Mucosa of stomach (tissue), 1 donor: Measurements from ENCODE around the gene USP38.

Experiments
- H3K27me3 ChIP-seq: one replicate; pipeline ENCODE4 v1.7.0; 2013; ENCODE audit warnings: mild to moderate bottlenecking, low read length; ENCODE audit not compliant: control insufficient read depth, insufficient read depth
- H3K36me3 ChIP-seq: one replicate; pipeline ENCODE4 v1.7.0; 2013; ENCODE audit warnings: low read length; ENCODE audit not compliant: control insufficient read depth, insufficient read depth
- H3K4me1 ChIP-seq: one replicate; pipeline ENCODE4 v1.7.0; 2013; ENCODE audit warnings: mild to moderate bottlenecking, low read length; ENCODE audit not compliant: control insufficient read depth, insufficient read depth
- H3K4me3 ChIP-seq: one replicate; pipeline ENCODE4 v1.7.0; 2013; ENCODE audit warnings: low read length
- H3K9ac ChIP-seq: one replicate; pipeline ENCODE4 v1.7.0; 2013; ENCODE audit warnings: mild to moderate bottlenecking, low read length, moderate library complexity
- H3K9me3 ChIP-seq: one replicate; pipeline ENCODE4 v1.7.0; 2013; ENCODE audit warnings: mild to moderate bottlenecking, low read length, moderate library complexity; ENCODE audit not compliant: control insufficient read depth
- donor health status: Pancreatic carcinoma.

Gene USP38

DNA sequence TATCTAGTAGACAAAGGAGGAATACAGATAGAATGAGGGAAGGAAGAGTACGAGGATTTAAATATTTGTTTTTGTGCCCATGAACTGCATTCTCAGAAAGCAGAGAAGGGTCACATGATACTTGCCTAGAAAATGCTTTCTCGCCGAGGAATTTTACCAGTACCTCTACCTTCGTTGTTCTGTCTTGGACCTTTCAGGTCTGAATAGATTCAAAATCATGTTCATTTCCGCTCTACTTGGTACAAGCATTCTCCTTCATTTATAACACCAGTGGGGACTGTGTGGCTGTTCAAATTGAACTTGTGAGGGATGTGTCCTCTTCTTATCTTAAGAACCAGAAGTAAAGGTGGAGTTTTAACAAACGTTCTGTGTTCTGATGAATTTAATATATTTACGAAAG, 1.9 kb downstream of the USP38 start:
- Histone ChIP-seq H3K4me3 (no peak overlapping the region), H3K27me3 (no peaks in the 10 kb centered on the region), H3K9ac (peak overlapping the region; percentile 94), H3K4me1 (peaks cover 15% of the 10 kb centered on the region), H3K36me3 (no peaks in the 10 kb centered on the region), H3K9me3 (no peaks in the 10 kb centered on the region)

DNA sequence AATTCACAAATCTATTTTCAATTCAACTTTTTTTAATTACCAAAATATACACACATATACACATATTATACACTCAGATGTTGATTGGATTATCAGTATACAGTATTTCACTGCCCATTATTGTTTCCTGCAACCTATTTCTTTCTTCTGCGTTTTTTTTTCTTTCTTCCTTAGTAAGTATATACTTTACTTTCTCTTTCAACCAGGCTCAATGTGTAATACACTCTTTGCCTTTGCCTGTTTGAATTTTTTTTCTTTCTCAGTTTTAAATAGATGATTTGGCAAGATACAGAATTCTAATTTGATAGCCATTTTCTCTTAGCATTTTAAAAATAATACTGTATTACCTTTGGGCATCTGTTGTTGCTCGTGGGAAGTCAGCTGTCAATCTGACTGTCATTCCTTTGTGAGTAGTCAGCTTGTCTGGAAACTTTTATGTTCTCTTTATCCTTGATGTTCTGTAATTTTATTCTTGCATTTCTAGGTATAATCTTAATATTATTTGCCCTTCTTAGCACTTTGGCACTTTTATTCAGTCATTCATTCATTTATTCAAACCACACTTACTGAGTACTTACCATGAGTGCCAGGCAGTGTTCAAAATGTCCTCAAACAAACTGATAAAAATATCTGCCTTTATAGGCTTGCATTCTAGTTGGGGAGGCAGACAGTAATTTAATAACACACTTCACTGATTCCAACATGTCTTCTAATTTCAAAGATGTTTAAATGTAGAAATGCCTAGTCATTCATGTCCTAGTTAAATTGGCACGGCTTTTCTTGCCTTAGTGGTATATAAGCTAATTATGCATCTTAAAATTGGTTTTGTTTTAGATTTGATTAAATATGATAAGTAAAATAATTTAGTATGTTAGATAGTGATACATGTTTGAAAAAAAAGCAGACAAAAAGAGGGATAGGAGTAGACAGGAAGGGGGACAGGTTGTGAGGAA, 3.7 kb downstream of the USP38 start:
- no peaks in the 10 kb centered on the region for H3K9me3 ChIP-seq
- no peaks in the 10 kb centered on the region for H3K27me3 ChIP-seq
- H3K4me1 ChIP-seq = peaks cover 12% of the 10 kb centered on the region
- H3K36me3 ChIP-seq = no peaks in the 10 kb centered on the region
- H3K9ac ChIP-seq = peak overlapping the region; percentile 20
- no peak overlapping the region for H3K4me3 ChIP-seq

DNA sequence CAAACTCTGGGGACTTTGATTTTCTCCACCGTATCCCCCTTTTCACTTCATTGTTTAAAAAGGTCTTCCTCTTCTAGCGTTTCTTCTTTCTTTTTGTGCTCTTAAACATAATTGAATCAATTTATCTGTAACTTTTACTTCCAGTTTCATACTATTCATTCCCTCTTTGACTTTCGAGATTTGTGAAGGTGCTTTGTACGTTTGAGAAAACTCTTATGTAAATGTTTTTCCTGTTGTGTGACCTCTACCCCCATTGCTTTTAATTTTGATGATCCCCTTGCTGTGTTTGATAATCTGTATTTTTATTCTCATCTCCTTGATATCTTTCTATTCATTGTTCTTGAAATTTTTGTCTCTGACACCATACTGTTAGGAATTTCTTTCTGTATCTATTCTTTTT, 4.8 kb downstream of the USP38 start:
- no peaks in the 10 kb centered on the region for H3K9me3 ChIP-seq
- H3K9ac ChIP-seq = no peak overlapping the region
- H3K4me1 ChIP-seq = peaks cover 8% of the 10 kb centered on the region
- H3K27me3 ChIP-seq = no peaks in the 10 kb centered on the region
- no peaks in the 10 kb centered on the region for H3K36me3 ChIP-seq
- H3K4me3 ChIP-seq = no peak overlapping the region

DNA sequence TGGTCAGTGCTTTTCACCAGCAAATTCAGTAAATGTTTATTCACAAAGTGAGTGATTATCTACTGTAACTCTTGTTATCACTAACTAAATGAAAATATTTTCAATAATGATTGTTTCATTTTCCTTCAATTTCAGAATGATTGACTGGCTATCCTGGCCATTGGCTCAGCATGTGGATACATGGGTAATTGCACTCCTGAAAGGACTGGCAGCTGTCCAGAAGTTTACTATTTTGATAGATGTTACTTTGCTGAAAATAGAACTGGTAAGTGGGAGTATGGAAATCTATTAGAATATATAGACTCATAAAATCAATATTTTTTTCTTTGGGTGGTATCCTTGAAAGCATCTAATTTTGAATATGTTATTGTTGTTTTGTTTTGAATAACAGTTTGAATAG, 10.9 kb downstream of the USP38 start:
- peaks cover 8% of the 10 kb centered on the region for H3K36me3 ChIP-seq
- no peak overlapping the region for H3K9ac ChIP-seq
- H3K27me3 ChIP-seq = no peaks in the 10 kb centered on the region

DNA sequence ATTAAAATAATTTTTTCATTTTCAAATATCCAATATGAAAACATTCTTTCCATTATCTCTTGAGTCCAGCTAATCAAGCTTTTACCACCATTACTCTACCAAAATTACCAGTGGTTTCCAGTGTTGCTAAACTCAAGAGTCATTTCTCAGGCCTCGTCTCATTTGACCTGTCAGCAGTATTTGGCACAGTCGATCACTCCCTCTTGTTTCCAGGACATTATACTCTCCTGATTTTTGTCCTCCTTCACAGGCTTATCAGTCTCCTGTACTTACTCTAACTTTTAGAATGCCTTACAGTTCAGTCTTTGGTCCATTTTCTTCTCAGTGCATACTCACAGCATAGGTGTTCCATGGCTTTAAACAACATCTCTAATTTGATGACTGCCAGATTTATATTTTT, 11.6 kb downstream of the USP38 start:
- peaks cover 8% of the 10 kb centered on the region for H3K36me3 ChIP-seq
- no peaks in the 10 kb centered on the region for H3K4me1 ChIP-seq
- H3K9ac ChIP-seq = no peak overlapping the region
- no peak overlapping the region for H3K4me3 ChIP-seq
- no peaks in the 10 kb centered on the region for H3K27me3 ChIP-seq
- H3K9me3 ChIP-seq = no peaks in the 10 kb centered on the region

More for the DNA sequence above, 10.9 kb downstream of the USP38 start:
- H3K4me1 ChIP-seq = no peaks in the 10 kb centered on the region
- H3K4me3 ChIP-seq = no peak overlapping the region
- no peaks in the 10 kb centered on the region for H3K9me3 ChIP-seq

DNA sequence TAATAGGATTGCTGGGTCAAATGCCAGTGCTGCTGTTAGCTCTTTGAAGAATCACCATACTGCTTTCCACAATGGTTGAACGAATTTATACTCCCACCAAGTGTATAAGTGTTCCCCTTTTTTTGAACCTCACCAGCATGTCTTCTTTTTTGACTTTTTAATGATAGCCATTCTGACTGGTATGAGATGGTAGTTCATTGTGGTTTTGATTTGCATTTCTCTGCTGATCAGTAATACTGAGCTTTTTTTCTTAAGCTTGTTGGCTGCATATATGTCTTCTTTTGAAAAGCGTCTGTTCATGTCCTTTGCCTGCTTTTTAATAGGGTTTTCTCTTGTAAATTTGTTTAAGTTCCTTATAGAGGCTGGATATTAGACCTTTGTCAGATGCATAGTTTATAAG, 14.8 kb downstream of the USP38 start:
- Histone ChIP-seq H3K27me3 (no peaks in the 10 kb centered on the region), H3K9ac (no peak overlapping the region), H3K9me3 (no peaks in the 10 kb centered on the region), H3K4me3 (no peak overlapping the region), H3K4me1 (no peaks in the 10 kb centered on the region), H3K36me3 (peaks cover 8% of the 10 kb centered on the region)

DNA sequence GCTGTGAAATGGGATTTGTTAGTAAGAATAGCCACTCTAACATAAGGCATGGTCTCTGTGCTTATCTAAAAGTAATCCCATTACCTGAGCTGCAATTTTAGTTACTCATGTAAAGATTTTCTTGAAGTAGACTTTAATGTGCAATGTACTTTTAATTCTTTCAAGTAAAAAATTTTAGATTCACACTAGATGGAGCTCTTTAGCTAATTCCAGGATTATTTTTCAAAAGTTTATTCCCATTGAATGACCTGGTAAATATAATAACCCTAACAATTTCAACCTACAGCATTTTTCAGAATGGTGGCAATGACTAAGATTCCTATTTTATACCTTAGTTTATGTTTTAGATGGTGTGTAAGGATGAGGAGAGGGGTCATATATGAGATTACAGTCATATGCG, 18.1 kb downstream of the USP38 start:
- H3K27me3 ChIP-seq = no peaks in the 10 kb centered on the region
- no peaks in the 10 kb centered on the region for H3K36me3 ChIP-seq

DNA sequence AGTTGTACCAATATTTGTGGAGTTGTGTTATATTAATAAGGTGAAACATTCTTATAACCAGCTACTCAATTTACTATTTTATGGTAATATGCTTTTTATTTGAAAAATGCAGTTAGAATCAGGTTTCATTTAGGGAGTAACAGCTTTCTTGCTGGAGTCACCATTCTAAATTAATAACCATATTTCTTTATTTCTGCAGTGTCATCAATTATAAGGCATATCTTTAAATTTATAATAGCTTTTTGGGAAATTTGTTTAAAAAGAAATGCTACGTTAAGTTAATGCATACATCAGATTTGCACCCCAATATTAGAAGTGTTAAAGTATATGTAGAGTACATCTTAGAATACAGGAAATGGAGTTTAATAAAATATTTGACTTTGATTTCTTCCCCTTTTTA, 18.9 kb downstream of the USP38 start:
- H3K9me3 ChIP-seq = no peaks in the 10 kb centered on the region
- no peaks in the 10 kb centered on the region for H3K4me1 ChIP-seq
- no peaks in the 10 kb centered on the region for H3K36me3 ChIP-seq
- no peaks in the 10 kb centered on the region for H3K27me3 ChIP-seq
- no peak overlapping the region for H3K9ac ChIP-seq
- H3K4me3 ChIP-seq = no peak overlapping the region

More for the DNA sequence above, 18.1 kb downstream of the USP38 start:
- no peak overlapping the region for H3K4me3 ChIP-seq
- no peaks in the 10 kb centered on the region for H3K9me3 ChIP-seq
- H3K9ac ChIP-seq = no peak overlapping the region
- no peaks in the 10 kb centered on the region for H3K4me1 ChIP-seq

DNA sequence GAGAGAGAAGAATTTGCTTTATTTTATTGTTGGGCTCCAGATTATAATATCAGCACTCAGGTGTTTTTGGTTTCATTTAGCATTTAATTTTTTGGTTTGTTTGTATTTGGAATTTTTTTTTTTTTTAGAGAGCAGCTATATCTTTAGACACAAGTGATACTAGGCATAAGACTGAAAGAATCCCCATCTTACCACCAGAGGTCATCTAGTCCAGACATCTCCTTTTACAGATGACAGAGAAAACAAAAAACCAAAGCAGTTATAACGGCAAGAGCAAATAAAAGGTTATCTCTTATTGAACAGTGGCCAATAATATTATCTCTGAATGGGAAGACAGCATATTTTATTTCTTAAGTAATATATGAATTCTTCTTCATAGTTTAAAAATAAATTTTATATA, 22.8 kb downstream of the USP38 start:
- no peak overlapping the region for H3K4me3 ChIP-seq
- no peaks in the 10 kb centered on the region for H3K27me3 ChIP-seq
- H3K36me3 ChIP-seq = no peaks in the 10 kb centered on the region
- no peaks in the 10 kb centered on the region for H3K4me1 ChIP-seq
- no peak overlapping the region for H3K9ac ChIP-seq
- no peaks in the 10 kb centered on the region for H3K9me3 ChIP-seq

DNA sequence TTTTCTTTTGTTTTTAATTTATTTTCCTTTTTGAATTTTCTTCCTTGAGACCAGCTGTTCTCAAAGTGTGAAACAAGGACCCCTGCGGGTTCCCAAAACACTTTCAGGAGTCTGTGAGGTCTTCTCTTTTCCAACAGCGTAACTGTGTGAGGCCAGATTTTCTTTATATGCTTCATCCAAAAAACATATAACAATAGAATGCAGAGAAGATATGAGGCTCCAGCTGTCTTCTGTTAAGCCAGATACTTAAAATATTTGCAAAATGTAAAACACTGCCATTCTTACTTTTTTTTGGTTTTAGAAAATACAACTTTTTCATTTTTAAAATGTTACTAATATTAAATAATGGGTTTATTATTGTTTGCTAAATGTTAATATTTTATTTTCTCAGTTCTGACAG, 27.8 kb downstream of the USP38 start:
- no peaks in the 10 kb centered on the region for H3K9me3 ChIP-seq
- no peaks in the 10 kb centered on the region for H3K4me1 ChIP-seq
- no peak overlapping the region for H3K4me3 ChIP-seq
- H3K9ac ChIP-seq = no peak overlapping the region
- H3K27me3 ChIP-seq = no peaks in the 10 kb centered on the region
- H3K36me3 ChIP-seq = no peaks in the 10 kb centered on the region

DNA sequence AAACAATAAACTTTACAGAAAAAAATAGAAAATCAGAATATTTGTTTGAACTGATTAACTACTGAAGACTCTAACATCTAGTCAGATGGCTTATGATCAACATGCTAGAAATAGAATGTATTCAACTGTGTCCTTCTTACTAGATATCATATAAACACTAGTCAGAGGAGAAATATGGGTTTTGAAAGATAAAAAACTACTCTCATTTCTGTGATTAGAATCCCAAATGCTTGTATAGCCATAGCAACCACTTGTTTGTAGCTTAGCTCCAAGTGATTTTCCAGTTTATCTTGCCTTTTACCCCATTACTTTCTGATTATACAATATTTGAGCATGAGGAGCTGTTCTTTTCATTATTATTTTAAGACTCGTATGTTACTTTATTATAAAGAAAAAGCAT, 31.2 kb downstream of the USP38 start:
- no peaks in the 10 kb centered on the region for H3K9me3 ChIP-seq
- no peaks in the 10 kb centered on the region for H3K27me3 ChIP-seq
- H3K4me3 ChIP-seq = no peak overlapping the region
- H3K36me3 ChIP-seq = no peaks in the 10 kb centered on the region
- H3K4me1 ChIP-seq = no peaks in the 10 kb centered on the region
- no peak overlapping the region for H3K9ac ChIP-seq

DNA sequence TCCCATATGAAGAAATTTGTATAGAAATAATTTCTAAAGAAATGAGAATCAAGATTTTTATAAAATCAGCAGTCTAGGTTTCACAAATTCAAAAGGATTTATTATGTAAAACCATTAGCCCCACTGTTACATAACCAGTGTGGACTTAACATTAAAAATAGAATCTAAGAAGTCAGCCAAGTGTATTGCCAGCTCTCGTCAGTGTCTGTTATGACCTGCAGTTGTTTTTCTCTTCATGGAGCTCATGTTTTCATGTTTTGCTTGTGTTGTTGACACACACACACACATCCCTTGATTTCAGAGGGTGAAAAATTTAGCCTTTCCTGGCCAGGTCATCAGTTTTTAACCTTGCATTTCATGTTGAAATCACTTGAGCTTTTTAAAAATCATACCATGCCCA, 39.5 kb downstream of the USP38 start:
- H3K27me3 ChIP-seq = no peaks in the 10 kb centered on the region
- no peak overlapping the region for H3K9ac ChIP-seq
- H3K4me3 ChIP-seq = no peak overlapping the region
- H3K4me1 ChIP-seq = no peaks in the 10 kb centered on the region
- H3K9me3 ChIP-seq = no peaks in the 10 kb centered on the region
- peaks cover 5% of the 10 kb centered on the region for H3K36me3 ChIP-seq
